Measurements from ENCODE around the gene DAB1. TPM values are rescaled to one million over a fixed set of nuclear protein-coding genes. Genes with fewer than 3 reads are reported as not detected.

Gene DAB1
- total RNA-seq (2022; extraction: Qiagen RNA extraction): not detected in 5 replicates

GRCh38 chr1:57423656-57424211 is at the start of gene DAB1:
TSS of gene DAB1 (minus strand) at chr1:57424060. CDS start at chr1:57291030, 133,030 bp downstream.

GRCh38 chr1:56965916-56966697 is 457.8 kb downstream of the DAB1 start, which contains the start of gene C8B:
TSS of gene C8B (minus strand) at chr1:56966015. CDS start at chr1:56965948, 67 bp downstream.

